GM19351 (cell line): ENCODE data around the gene KCNN3.

Experiments used
- ATAC-seq: cut with Tn5 transposase; IDR thresholded peaks from one replicate; pipeline ENCODE4 v1.9.1; 2021; ENCODE audit warnings: mild to moderate bottlenecking, moderate library complexity; ENCODE audit not compliant: unreplicated experiment

KCNN3 gene

GRCh38 chr1:154774175-154774855 is 95.8 kb downstream of the KCNN3 start:
- no peak for ATAC-seq

- no peak for ATAC-seq
These were observed 96.5 kb downstream of the KCNN3 start for GRCh38 chr1:154773551-154773950.

DNA sequence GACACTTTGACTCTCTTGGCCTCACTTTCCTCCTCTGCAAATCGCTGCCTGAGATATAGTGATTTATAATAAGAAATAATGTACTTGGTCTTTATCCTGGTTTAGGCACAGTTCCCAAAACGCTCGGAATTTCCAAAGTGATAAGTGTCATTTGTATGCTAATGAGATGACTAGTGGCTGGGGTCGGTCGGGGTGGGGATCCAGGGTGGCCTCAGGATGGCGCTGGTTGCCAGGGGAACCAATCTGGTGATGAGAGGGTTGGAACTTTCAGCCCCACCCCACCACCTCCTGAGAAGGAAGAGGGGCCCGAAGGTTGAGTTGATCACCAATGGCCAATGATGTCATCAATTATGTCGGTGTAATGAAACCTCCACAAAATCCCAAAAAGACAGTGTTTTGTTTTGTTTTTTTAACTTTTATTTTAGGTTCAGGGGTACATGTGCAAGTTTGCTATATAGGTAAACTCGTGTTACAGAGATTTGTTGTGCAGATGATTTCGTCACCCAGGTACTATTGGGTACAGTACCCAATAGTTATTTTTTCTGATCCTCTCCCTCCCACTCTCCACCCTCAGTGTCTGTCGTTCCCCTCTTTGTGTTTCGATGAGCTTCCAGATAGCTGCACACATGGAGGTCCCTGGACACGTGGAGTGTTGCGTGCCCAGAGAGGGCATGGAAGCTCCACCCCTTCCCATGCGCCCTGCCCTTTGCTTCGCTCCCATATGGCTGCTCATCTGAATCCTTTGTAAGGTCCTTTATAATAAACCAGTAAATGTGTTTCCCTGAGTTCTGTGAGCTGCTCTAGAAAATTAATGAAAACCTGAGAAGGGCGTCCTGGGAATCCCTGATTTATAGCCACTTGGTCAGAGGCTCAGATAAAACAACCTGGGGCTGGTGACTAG is 97.2 kb downstream of the KCNN3 start:
- no peak for ATAC-seq

DNA sequence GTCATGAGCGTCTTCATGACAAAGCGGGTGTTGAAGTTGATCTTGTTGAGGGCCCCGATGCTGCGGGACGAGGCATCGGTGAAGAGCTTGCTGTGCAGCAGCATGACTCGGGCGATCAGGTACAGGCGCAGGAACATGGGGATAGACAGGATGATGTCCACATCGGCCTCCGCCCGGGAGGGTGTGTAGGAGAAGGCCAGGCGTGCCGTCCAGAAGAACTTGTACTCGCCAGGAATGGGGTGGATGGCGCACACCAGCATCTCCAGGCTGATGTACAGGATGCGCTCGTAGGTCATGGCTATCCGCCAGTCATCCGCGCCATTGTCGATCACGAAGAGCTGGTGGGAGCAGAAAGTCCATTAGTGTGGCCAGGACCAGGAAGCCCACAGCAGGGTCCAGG is 98.0 kb downstream of the KCNN3 start:
- ATAC-seq, result no peak

GRCh38 chr1:154770897-154771594 is 99.0 kb downstream of the KCNN3 start:
- ATAC-seq, result no peak

- no peak for ATAC-seq
These were observed 100.7 kb downstream of the KCNN3 start for GRCh38 chr1:154769193-154769895.

- ATAC-seq, result no peak
These were observed 101.5 kb downstream of the KCNN3 start for GRCh38 chr1:154768456-154769125.

DNA sequence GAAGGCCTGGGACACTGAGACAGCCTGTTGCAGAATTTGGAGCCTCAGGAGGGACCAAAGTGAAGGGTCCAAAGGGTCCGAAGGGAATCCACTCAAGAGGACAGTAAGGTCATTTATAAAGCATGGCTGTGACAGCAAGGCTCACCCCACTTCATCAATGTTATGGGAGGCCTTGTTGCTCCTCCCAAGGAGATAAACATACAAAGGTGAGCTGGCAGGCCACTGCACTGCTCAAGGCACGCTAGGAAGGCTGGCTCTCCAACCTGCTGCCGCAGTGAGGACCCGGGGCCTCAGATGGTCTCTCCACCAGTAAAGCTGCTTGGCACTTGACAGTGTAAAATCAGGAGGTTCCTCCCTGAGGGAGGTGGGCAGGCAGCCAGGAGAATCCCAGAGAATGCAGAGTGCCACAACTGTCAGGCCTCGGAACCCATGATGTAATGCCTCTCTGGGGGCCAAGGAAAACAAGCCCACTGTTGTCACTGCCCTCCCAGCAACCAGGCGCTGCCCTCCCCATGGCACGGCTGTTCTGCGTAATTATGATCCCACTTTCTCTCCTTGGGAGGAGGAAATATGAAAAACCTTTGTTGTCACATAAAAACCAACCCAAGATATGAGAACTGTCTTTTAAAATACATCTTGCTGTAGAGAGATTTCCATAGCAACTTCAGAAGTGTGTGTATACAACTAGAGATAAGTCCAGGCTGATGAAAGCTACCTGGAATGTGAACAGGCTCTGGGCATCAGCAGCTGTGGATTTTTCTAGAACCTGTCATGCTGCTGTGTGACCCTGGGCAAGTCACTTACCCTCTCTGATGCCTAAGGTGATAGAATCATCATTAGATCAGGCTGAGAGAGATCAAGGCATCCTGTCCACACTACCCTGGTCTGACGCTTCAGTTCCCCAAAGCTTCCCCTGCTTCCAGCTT is 102.5 kb downstream of the KCNN3 start:
- no peak for ATAC-seq

DNA sequence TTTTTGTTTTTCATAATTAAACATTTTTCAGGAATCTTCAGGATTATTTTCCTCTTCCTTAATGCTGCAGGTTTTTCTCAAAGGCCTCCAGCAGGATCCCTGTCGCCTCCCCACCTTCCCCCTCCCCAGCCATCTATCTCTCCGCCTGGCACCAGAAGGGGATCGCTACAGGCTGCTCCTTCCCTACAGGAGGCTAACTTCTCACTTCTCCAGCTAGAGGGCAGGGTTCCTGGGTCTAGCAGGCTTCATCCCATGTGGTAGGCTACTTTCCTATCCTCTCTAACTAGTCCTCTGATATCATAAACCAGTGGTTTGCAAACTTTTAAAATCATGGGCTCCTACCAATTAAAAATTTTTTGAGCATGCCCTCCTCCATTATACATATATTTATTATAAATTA is 104.1 kb downstream of the KCNN3 start:
- ATAC-seq, result no peak

DNA sequence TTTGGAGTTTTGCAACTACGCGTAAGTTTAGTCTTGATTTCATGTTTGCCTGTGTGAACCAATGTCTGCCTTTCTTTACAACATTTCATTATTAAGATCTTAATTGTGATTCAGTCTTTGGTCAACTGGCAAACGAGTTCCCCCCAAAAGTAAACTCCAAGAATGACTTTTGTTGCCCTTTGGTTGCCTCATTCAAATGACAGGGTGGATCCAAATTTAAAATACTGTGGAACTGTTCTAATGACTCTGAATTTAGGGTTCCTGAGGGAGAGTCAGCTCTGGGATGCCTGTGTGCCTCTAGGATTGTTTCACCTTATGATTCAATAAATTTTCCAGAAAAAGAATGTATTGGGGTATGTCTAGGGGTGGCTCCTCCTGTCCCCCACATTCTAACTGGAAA is 105.3 kb downstream of the KCNN3 start:
- no peak for ATAC-seq

DNA sequence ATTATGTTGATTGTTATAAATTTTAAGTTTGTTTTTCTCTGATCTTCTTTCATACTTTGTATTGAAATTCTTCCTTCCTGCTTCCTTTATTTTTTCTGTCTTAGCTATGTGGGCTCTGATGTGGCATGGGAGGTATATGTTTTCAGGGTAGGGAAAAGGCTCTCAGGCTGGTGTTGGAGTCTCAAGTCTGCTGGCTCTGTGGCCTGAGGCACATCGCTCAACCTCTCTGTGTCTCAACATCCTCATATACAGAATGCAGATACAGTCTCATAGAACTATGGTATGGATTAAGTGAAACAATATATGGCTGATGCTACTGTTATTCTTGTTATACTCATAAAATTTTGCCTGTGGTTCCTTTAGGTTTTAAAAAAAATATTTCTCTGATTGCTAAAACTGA is 105.9 kb downstream of the KCNN3 start:
- no peak for ATAC-seq

DNA sequence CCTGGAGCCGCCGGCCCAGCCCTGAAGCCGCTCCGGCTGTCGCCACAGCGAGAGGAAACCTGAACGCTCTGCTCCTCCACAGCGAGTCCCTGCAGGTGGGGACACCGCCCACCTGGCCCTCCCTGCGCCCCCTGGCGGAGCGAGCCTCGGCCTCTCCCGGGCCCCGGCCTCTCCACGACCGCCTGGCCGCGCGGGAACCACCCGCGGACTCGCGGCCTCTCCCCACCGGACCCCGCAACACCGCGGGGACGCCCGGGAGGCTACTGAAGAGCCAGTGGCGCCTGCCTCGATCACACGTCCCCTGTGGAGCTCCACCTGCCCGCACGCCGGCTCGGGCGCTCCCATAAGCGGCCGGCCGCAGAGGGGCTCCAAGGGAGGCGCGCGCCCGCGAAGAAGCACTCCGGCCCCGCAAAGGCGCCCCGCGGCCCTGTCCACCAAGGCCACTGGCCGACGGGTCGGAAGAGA is 109.6 kb downstream of the KCNN3 start:
- no peak for ATAC-seq

- ATAC-seq, result no peak
These were observed 110.3 kb downstream of the KCNN3 start for GRCh38 chr1:154759793-154760192.

GRCh38 chr1:154759196-154759595 is 110.9 kb downstream of the KCNN3 start:
- no peak for ATAC-seq

- ATAC-seq, result no peak
These were observed 111.7 kb downstream of the KCNN3 start for GRCh38 chr1:154758346-154758745.

DNA sequence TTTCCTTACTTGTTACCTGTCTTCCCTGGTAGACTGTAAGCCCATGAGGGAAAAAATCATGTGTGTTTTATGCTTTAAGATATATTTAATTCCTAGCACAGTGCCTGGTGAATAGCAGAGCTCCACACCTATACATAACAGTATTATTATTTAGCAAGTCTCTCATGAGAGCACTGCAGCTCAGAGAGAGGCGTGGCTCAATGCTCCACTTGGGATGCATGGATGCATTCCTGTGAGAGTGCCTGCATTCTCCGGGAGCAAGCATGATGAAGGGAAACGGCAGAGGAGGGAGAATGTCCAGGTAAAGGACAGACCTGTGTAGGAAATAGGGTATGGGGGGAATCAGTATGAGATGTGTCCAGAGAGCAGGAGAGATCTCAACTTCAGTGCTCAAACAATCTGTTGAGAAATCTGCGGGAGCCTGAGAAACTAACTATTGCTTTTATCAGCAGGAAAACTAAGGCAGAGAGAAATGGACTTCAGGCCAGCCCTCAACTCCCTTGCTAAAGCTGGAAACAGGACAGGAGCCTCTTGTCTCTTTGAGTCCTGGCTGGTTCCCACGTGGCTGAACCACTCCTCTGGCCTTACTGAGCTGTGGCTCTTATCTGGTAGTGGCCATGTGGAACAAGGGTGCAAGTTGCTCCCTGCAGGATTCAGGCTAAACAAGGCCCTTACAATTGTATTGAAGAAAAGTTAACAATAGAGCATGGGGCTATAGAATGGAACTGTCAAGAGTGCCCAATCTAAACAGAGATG is 113.1 kb downstream of the KCNN3 start:
- no peak for ATAC-seq

- no peak for ATAC-seq
These were observed 114.0 kb downstream of the KCNN3 start for GRCh38 chr1:154755858-154756730.

GRCh38 chr1:154753426-154753825 is 116.7 kb downstream of the KCNN3 start:
- ATAC-seq, result no peak
